ENCODE data around the gene ACBD6.

ACBD6 gene

DNA sequence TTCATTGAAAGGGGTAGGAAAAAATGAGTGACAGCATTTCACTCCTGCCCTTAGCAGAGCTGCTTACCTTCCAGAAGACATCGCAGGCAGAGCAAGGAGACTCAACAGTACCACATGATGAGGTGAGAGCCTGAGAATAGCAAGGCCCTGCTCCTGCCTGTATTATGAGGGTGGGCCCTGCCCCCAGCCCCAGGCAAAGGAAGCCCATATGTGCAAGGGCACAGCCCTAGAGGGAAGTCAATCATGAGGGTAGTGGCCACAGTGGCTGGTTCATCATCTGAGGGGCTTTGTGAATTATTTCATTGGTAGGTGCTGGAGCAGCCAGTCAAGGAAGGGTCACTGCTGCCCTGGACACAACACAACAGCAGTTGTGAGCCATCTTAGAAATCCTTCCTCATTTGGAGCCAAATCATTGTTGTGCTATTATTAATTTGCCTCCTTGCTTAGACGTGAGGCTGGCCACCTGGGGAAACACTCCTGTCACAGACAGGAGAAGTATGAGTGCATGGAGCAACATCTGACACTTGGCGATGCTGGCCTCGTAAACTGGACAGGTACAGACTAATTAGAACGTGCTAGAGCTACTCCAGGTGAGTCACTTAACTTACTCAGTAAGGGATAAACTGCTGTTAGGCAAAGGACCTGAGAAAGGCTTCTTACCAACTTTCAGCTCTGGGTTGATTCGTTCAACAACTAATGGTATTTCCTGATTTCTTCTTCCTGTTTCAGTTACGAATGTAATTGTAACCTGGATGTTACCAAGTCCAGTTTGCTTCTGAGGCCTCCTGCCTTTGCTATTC, 22.7 kb upstream of the ACBD6 start:
- DNase-seq, result no peak

- DNase-seq, result no peak
Measured at GRCh38 chr1:180524160-180524914, 22.0 kb upstream of the ACBD6 start.

DNA sequence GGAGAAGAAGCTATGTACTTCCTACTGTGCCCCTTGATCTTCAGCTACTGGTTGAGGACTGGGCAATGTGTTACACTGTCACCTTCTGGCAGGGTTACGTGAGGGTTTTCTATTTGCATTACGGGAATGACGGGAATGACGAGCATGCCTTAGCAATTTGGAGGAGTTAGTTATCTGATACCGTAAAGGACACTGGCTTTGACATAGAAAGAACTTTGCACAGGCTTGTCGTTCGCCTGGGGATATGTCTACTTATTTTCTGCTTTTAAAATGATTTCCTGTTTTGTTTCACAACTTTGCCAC, 19.8 kb upstream of the ACBD6 start:
- no peak for DNase-seq

DNA sequence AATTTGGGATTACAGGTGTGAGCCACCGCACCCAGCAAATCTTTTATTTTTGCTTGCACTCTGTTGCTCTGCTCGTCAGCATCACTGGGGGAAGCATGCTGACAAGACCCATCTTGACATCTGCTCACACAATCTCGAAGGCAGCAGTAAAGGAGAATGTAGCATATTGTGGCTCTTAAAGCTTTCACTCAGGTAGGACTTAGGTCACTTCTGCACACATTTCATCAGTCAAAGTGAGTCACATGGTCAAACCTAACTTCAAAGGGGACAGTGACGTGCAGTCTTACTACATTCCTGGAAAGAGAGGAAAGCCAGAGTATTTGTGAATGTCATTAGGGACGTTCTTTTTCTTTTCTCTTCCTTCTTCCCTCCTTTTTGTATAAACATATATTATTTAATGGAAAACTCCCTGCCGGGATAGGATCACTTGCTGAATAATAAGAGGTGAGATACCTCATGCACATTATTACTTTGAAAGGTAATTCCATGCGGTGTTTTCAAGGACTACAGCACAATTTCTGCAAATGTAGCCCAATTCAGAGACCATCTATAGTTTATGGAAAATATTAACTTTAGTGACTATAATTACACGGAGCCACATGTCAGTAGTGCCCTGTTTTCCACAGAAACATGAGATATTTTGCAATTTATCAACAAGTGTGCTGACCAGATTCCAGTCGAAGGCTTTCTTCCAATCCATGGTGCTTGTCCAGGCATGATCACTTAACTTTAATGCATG, 19.3 kb upstream of the ACBD6 start:
- DNase-seq, result no peak

DNA sequence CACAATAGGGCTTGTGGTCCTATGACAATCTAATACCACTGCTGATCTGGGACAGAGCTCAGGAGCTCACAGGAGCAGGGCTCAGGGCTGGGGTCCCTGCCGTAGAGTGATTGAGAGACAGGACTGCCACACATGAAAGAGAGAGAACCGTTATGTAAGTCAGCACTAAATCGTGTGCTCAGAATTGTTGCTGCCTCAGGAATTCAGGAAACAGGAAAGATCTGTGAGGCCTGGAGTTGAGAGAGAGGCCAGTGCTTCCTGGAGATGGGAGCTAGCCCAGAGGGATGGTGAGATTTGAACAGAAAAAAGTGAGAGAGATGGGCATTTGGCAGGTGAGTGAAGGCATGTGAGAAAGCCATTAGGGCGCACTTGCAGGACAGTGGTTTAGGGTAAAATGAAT, 17.5 kb upstream of the ACBD6 start:
- no peak for DNase-seq

DNA sequence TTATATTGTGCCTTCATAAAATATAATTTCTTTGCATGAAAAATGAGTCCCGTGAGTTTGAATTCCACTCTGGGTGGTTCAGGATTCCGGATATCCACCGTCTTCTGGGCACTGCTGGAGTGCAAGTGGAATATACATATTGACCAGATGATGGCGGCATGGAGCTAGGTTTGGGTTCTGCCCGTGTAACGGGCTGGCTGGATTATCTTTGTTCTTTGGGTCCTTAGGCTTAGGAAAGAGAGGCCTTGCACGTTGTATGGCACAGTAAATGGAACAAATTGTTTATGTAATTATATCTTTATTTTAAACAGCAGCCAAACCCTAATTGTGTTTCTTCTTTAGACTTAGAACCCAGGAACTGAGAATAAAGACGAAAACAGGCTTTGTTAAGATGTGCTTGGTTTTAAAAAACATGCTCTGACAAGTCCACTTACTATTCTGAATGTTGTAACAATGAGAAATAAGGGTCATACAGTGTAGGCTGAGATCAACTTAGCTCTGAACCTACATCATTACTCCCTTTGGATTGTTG, 13.5 kb upstream of the ACBD6 start:
- DNase-seq, result peak; percentile 54

DNA sequence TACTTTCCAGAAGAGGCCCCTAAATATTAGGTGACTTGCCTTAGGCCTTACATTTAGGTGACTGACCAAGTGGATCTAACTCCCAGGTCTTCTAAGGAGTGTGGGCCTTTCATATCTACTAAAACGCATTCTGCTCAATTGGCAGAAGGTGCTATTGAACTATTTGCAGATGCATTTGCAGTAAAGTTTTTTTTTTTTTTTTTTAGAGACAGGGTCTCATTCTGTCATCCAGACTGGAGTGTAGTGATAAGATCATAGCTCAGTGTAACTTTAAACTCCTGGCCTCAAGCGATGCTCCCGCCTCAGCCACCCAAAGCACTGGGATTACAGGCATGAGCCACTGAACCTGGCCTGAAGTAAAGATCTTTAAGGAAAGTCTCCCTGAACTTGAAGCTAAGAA, 13.0 kb upstream of the ACBD6 start:
- no peak for DNase-seq

GRCh38 chr1:180513531-180513930, 11.2 kb upstream of the ACBD6 start:
- DNase-seq, result no peak

DNA sequence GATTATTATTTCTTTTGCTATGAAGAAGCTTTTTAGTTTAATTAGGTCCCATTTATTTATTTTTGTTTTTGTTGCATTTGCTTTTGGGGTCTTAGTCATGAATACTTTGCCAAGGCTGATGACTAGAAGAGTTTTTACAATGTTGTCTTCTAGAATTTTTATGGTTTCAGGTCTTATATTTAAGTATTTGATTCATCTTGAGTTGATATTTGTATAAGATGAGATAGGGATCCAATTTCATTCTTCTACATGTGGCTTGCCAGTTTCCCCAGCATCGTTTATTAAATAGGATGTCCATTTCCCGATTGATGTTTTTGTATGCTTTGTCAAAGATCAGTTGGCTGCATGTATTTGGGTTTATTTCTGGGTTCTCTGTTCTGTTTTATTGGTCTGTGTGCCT, 8.5 kb upstream of the ACBD6 start:
- no peak for DNase-seq

DNA sequence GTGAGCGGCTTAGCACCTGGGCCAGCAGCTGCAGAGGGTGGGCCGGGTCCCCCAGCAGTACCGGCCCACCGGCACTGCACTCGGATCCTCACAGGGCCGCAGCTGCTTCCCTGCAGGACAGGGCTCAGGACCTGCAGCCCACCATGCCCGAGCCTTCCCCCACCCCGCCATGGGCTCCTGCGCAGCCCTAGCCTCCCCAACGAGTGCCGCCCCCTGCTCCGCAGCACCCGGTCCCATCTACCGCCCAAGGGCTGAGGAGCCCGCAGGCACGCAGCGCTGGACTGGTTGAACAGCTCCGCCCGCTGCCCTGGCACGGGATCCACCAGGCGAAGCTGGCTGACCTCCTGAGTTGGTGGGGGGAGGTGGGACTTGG, 6.3 kb upstream of the ACBD6 start:
- DNase-seq, result no peak

GRCh38 chr1:180507795-180508724, 5.7 kb upstream of the ACBD6 start:
- DNase-seq, result peak; percentile 7

- DNase-seq, result no peak
Measured at GRCh38 chr1:180505732-180506335, 3.5 kb upstream of the ACBD6 start.

DNA sequence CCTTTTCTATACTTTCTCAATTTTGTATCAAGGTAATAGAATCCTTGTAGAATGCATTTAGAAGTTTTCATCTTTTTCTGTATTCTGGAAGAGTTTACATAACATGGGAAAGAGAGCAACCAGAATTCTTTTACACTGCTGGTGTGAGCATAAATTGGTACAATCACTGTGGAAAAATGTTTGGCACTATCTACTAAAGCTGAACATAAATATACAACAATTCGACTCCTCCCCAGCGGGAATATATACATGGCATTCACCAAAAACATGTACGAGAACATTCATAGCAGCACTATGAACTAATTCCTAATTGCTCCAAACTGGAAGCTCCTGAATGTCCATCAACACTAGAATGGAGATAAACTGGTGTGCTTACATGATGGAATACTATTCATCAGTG, 1.8 kb upstream of the ACBD6 start:
- DNase-seq, result no peak

GRCh38 chr1:180503280-180503862, 994 bp upstream of the ACBD6 start:
- DNase-seq, result no peak

DNA sequence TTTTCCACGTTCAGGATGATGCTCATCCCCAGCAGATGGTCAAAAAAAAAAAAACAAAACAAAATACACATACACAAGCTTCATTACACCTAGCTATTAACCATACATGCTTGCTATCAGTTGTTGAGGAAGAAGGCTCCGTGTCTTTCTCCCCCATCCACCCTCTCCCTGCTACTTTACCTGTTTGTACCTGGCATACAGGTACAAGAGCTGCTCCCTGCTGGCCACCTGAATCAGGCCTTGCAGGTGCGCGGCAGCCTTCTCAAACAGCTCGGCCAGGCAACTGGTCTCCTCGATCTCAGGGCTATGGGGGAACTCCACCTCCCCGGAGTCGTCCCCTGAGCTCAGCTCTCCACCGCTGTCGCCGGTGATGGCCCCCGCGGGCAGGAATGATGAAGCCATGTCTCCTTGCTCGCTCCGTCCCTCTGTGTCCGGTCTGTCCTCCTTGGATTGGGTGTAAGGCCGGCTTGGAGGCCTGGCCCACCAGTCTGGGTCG, 464 bp downstream of the ACBD6 start:
- DNase-seq, result no peak

DNA sequence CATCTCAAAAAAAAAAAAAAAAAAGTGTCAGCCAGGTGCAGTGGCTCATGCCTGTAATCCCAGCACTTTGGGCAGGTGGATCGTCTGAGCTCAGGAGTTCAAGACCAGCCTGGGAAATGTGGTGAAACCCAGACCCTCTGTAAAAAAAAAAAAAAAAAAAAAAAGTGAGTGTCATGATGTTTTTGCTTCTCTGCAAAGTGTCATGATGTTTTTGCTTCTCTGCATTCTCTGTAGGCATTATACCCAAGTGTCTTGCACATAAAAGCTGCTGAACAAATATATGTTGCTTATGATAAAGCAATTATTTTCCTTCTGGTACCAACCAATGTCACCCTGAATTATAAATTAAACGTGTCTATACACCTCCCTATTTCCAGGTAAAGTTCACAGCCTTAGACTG, 1.7 kb downstream of the ACBD6 start:
- DNase-seq, result no peak

DNA sequence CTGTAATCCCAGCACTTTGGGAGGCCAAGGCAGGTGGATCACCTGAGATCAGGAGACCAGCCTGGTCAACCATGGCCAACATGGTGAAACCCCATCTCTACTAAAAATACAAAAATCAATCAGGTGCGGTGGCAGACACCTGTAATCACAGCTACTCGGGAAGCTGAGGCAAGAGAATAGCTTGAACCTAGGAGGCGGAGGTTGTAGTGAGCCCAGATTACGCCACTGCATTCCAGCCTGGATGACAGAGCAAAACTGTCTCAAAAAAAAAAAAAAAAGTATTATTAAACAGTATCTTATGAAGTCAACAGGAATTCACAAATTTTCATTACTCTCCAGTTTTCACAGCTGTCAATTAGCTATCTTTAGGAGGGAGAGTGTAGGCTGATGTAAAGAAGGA, 3.8 kb downstream of the ACBD6 start:
- no peak for DNase-seq

DNA sequence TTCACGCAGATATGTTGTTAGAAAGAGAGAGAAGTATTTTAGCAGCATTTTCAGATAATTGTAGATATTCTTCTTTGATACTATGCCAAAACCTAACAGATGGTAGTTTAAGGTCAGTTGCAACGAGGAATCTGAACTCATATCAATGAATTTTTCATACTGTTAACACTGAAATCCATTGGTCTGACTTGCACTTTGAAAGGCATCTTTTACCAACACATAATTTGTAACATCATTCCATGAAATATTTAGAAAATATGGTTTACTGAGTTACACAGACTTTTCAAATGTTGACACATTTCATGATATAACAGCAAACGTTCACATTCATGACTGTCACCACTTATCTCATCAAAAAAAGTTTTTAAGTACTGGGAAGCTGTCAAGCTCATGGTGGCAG, 4.6 kb downstream of the ACBD6 start:
- DNase-seq, result no peak

DNA sequence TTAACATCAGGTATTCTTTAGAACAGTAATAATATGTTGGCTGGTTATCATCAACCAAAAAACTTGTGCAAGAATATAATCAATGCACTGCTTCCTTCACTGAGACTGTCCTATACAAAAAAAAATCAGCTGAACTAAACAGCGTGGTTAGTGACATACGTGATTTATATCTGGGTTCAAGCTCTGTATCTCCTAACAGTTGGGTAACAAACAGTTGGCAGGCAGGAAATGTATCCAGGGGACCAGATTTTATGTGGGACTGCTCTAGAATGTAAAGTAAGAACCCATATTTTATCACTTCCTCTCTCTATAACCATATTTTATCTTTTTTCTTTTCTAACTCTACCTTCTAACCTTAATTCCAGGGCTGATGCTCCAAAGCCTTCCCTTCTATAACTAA, 8.0 kb downstream of the ACBD6 start:
- DNase-seq, result no peak

- DNase-seq, result no peak
Measured at GRCh38 chr1:180489976-180490375, 12.4 kb downstream of the ACBD6 start.

GRCh38 chr1:180489313-180489712, 13.1 kb downstream of the ACBD6 start:
- DNase-seq, result no peak

DNA sequence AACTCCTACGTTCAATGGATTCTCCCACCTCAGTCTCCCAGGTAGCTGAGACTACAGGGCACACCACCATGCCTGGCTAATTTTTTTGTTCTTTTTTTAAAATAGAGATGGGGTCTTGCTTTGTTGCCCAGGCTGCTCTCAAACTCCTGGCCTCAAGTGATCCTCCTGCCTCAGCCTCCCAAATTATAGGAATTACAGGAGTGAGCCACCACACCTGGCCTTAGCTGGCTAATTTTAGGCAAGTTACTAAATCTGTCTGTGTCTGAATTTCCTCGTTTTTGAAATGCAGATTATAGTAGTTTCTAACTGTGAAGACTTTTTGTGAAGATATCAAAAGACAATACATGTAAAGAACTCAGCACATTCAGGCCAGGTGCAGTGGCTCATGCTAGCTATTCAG, 13.7 kb downstream of the ACBD6 start:
- no peak for DNase-seq
